HG03045 (cell line): ENCODE measurements around the gene GTF2I.
"Not testable (repeated sequence)": the region's sequence is repeated elsewhere in the genome, so short reads cannot be mapped to it uniquely, and the experiment has no call there.

Experiments used
- ATAC-seq: cut with Tn5 transposase; IDR thresholded peaks from one replicate; pipeline ENCODE4 v1.9.1; 2021; ENCODE audit warnings: mild to moderate bottlenecking, moderate library complexity; ENCODE audit not compliant: unreplicated experiment

Gene GTF2I

GRCh38 chr7:74773760-74774750 is 116.5 kb downstream of the GTF2I start, which contains the start of gene NCF1:
Gene NCF1, plus strand, starts transcription at chr7:74774011. Its CDS starts 21 bp downstream, at chr7:74774032.
- peak; percentile 72 for ATAC-seq

- peak; percentile 36 for ATAC-seq
Observed at GRCh38 chr7:74775111-74775510, 117.6 kb downstream of the GTF2I start.

DNA sequence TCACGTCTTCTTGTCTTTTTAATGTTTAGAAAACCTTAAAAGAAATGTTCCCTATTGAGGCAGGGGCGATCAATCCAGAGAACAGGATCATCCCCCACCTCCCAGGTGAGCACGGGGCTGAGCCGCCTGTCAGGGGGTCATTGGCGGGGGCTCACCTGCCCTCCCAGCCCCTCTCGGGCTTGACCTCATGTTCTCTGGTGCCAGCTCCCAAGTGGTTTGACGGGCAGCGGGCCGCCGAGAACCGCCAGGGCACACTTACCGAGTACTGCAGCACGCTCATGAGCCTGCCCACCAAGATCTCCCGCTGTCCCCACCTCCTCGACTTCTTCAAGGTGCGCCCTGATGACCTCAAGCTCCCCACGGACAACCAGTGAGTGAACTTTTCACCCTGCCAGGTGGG is 121.5 kb downstream of the GTF2I start:
- not testable (repeated sequence) for ATAC-seq

- ATAC-seq = not testable (repeated sequence)
Observed at GRCh38 chr7:74781746-74782145, 124.2 kb downstream of the GTF2I start.

DNA sequence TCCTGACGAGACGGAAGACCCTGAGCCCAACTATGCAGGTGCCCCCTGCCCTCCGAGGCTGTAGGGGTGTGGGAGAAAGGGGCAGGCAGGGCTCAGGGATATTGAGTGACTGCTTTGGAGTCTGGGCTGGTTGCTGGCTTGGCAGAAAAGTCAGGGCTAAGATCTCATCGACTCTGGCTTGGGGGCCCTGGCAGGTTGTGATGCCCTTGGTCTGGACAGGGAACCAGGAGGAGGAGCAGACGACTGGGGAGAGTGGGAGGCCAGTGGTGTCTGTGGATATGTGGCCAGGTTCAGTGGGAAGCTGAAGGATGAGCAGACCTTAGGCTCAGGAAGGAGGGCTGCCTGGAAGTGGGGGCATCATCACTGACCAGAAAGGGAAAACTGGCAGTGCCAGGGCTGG is 126.1 kb downstream of the GTF2I start:
- not testable (repeated sequence) for ATAC-seq

- ATAC-seq = peak; percentile 85
Observed at GRCh38 chr7:74788369-74789150, 131.0 kb downstream of the GTF2I start.

DNA sequence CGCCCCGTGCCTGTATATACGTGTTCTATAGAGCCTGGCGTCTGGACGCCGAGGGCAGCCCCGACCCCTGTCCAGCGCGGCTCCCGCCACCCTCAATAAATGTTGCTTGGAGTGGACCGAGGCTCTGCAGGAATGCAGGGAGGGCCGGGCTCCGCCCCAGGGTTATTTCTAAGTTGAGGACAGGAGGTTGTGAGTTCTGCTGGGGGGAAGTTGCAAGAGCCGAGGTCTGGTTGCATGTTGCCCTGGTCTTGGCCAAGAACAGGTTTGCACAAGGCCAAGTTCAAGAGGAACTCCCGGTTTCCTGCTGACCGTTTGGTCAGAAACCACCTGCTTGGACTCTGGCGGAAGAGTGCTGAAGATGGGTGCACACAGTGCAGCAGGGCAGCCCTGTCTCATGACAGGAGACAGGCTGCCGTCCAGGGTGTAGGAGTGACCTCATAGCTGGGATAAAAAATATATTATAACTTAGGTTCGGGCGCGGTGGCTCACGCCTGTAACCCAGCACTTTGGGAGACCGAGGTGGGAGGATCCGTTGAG is 131.8 kb downstream of the GTF2I start:
- not testable (repeated sequence) for ATAC-seq

- not testable (repeated sequence) for ATAC-seq
Observed at GRCh38 chr7:74797848-74798622, 140.5 kb downstream of the GTF2I start.

DNA sequence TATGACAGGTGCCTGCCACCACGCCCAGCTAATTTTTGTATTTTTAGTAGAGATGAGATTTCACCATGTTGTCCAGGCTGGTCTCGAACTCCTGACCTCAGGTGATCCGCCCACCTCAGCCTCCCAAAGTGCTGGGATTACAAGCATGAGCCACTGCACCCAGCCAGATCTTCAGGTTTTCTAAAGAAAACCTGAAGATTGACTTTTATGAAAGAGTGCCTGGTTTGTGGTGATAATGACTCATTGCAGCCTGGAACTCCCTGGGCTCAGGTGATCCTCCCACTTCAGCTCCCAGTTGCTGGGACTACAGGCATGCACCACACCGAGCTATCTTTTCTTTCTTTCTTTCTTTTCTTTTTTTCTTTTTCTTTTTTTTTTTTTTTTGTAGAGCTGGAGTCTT is 141.1 kb downstream of the GTF2I start:
- not testable (repeated sequence) for ATAC-seq
